Ectodermal cell (in vitro differentiated cells): Measurements from ENCODE around the gene RIMS4.

Experiments
- H3K27ac ChIP-seq: 2 replicates; pipeline ENCODE4 v1.7.0; 2013; ENCODE audit warnings: mild to moderate bottlenecking, low read depth, low read length; ENCODE audit not compliant: insufficient read depth, poor library complexity, severe bottlenecking
- H3K27me3 ChIP-seq: 2 replicates; pipeline ENCODE4 v1.7.0; 2013; ENCODE audit warnings: mild to moderate bottlenecking, low read length; ENCODE audit not compliant: insufficient read depth, control insufficient read depth, poor library complexity, severe bottlenecking
- H3K36me3 ChIP-seq: one replicate; pipeline ENCODE4 v1.7.0; 2013; ENCODE audit warnings: low read length; ENCODE audit not compliant: control insufficient read depth, insufficient read depth
- H3K4me1 ChIP-seq: one replicate; pipeline ENCODE4 v1.7.0; 2013; ENCODE audit warnings: low read length; ENCODE audit not compliant: control insufficient read depth, insufficient read depth
- H3K4me3 ChIP-seq: 2 replicates; pipeline ENCODE4 v1.7.0; 2013; ENCODE audit warnings: low read depth, low read length, control low read depth; ENCODE audit not compliant: insufficient read depth
- H3K9me3 ChIP-seq: 2 replicates; pipeline ENCODE4 v1.7.0; 2013; ENCODE audit warnings: mild to moderate bottlenecking, low read length, moderate library complexity; ENCODE audit not compliant: control insufficient read depth
- WGBS, 2 experiments: methylation state at CpG; one replicate each; pipeline ENCODE4 v1.1.7; 2013; ENCODE audit warnings: missing lambda C conversion rate in 2 of 2; 5-methylcytosine and 5-hydroxymethylcytosine counted together

Gene RIMS4

DNA sequence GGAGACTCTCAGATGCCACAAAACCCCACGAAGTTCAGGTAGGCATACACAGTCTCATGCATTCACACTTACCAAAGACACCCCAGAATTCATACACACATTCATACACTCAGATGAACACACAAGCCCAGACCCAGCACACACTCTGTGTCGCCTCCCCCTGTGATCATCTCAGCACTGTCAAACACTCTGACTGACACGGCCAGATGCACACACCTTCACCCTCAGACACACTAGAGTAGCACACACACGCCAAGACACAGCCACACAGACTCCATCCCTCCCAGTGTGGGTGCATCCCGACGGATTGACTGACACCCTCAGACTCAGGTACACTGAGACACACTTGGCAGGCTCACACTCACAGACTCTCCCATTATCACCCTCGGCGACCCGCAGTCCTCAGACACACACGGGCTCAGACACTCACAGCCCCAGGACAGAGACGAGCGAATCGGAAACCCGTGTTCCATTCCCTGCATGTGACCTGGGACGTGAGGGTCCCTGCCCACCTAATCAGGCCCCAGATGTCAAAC, 872 bp upstream of the RIMS4 start:
- 87 to 89% methylated on average over 15 of the region's 15 CpGs for WGBS, 2 experiments
- H3K9me3 ChIP-seq, result no peaks in the 10 kb centered on the region
- H3K27ac ChIP-seq, result no peak overlapping the region
- H3K36me3 ChIP-seq, result no peaks in the 10 kb centered on the region
- H3K4me1 ChIP-seq, result no peaks in the 10 kb centered on the region
- H3K4me3 ChIP-seq, result no peak overlapping the region
- H3K27me3 ChIP-seq, result peaks cover 68% of the 10 kb centered on the region

DNA sequence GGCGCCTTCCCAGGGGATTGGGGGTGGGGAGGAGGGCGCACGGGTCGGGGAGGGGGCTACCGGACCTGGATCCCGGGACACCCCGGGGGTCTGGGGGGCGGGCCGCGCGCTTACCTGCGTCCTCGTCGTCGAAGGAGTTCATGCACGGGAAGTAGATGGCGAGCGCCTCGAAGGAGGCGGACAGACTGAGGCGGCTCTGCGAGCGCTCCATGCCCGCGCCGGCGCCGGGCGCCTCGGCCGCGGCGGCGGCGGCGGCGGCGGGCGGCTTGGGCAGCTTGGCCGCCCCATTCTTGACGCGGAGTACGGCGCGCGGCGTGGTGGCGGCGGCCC, 320 bp downstream of the RIMS4 start:
- Histone ChIP-seq H3K27ac (no peak overlapping the region), H3K4me3 (peak overlapping the region; percentile 35), H3K27me3 (peaks cover 68% of the 10 kb centered on the region), H3K4me1 (peaks cover 4% of the 10 kb centered on the region), H3K36me3 (no peaks in the 10 kb centered on the region), H3K9me3 (no peaks in the 10 kb centered on the region)
- 1% methylated on average over 49 of the region's 49 CpGs for WGBS, 2 experiments

DNA sequence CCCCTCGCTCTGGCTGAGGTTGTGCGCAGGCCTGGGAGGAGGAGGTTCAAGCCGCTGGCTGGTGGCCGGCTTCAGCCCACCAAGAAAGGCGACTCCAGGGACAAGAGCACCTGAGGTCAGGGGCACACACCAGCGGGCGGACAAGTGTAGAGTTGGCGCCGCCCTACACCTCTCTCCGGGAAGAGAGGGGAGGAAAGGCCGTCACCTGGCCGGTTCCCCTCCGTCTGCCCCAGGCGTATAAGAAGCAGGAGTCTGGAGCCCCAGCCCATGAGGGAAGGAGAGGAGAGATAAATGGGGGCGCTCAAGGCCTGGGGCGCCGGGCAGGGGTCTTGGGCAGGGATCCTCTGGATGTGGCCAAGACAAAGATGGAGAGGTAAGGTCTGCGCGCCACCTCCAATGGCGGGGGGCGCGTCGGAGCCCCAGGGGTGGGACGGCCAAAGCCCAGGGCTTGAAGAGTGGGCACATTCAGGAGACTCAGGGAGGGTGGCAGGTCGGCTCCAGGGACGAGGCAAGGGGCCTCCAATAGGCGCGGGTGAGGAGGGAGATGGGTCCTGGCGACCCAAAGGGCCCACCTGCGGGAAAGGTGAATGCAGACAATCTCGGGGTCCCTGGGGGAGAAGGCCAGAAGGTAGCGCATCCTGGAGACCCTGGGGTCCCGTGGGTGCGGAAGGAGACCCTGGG, 826 bp downstream of the RIMS4 start:
- Histone ChIP-seq H3K4me3 (peak overlapping the region; percentile 35), H3K4me1 (peaks cover 4% of the 10 kb centered on the region), H3K36me3 (no peaks in the 10 kb centered on the region), H3K9me3 (no peaks in the 10 kb centered on the region), H3K27ac (no peak overlapping the region), H3K27me3 (peaks cover 68% of the 10 kb centered on the region)
- WGBS, 2 experiments, result 39 to 40% methylated on average over 34 of the region's 34 CpGs

DNA sequence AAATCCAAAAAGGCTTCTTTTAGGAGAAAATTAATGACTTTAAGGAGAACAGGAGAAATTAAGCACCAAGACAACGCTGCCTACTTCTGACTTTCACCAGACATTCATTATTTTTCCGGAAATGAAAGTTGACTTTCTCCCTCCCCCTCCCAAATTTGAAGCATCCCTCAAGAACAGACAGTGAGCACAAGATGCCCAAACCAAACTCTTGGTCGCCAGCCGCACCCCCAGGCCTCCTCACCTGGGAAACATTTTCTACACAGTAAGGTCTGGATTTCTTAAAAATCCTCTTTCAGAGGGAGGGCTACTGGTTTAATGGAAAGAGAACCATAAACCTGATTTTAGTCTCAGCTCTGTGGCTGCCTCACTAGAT, 2.7 kb downstream of the RIMS4 start:
- Histone ChIP-seq H3K36me3 (no peaks in the 10 kb centered on the region), H3K9me3 (no peaks in the 10 kb centered on the region), H3K4me1 (peaks cover 4% of the 10 kb centered on the region), H3K4me3 (no peak overlapping the region), H3K27me3 (peaks cover 60% of the 10 kb centered on the region), H3K27ac (no peak overlapping the region)
- WGBS, 2 experiments, result 84 to 86% methylated on average over 4 of the region's 4 CpGs

DNA sequence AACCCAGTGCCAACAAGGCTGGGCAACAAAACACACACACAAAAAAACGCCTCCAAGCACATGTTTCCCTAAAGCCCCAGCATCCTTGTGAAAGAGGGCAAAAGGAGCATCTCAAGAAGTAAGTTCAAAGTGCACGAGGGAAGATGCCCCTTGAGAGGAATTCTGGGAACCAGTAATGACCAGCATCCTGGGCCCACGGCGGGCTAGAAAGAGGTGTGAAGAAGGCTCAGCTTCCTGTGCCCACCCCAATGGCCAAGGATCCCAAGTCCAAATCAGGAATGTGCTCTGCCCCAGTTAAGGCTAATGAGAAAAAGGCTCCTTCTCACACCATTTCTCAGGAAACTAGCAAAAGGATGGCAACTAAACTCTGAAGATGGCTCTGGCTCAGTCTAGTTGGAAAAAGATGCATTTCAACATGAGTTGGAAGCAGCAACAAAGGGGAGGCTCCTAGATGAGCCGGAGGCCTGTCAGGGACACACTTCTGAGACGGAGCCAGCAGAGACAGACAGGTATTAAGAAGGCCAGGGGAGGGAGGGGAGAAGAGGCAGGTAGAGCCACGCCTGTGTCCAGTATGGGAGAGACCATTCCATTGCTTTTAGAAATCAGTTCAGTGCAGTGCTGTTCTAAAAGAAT, 3.2 kb downstream of the RIMS4 start:
- Histone ChIP-seq H3K4me3 (no peak overlapping the region), H3K9me3 (no peaks in the 10 kb centered on the region), H3K36me3 (no peaks in the 10 kb centered on the region), H3K27me3 (peaks cover 55% of the 10 kb centered on the region), H3K27ac (no peak overlapping the region), H3K4me1 (peaks cover 4% of the 10 kb centered on the region)
- 85 to 87% methylated on average over 7 of the region's 7 CpGs for whole genome bisulfite sequencing, 2 experiments

DNA sequence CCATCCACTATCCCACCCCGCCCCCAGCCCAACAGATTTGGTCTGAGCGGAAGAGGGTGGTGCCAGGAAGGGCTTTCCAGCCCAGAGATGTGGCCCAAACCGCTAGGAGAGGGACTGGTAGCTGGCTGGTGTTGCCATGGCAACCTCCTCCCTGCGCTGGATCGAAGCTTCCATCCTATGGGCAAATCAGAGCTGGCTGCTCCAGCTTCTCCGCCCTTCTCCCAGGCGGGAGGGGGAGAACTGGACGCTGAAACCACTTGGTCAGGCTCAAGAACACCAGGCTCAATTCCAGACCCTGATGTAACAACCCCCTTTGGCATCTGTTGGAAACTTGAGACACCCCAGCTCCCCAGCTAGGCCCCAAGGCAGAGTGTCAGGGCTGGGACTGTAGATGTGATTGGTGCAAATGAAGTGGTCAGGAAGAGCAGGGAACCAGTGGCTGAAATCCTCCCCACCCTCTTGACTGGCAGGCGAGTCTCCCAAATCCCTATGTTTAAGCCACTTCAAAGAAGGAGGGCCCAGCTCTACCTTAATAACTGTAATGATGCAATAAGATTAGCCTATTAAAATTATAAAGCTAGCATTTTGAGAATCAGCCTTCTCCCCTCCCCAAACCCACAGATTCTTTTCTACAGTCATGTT, 4.2 kb downstream of the RIMS4 start:
- WGBS, 2 experiments, result 17% methylated on average over 8 to 9 of the region's 9 CpGs
- peaks cover 4% of the 10 kb centered on the region for H3K4me1 ChIP-seq
- H3K27ac ChIP-seq, result no peak overlapping the region
- peaks cover 45% of the 10 kb centered on the region for H3K27me3 ChIP-seq
- no peak overlapping the region for H3K4me3 ChIP-seq
- H3K36me3 ChIP-seq, result no peaks in the 10 kb centered on the region
- H3K9me3 ChIP-seq, result no peaks in the 10 kb centered on the region

DNA sequence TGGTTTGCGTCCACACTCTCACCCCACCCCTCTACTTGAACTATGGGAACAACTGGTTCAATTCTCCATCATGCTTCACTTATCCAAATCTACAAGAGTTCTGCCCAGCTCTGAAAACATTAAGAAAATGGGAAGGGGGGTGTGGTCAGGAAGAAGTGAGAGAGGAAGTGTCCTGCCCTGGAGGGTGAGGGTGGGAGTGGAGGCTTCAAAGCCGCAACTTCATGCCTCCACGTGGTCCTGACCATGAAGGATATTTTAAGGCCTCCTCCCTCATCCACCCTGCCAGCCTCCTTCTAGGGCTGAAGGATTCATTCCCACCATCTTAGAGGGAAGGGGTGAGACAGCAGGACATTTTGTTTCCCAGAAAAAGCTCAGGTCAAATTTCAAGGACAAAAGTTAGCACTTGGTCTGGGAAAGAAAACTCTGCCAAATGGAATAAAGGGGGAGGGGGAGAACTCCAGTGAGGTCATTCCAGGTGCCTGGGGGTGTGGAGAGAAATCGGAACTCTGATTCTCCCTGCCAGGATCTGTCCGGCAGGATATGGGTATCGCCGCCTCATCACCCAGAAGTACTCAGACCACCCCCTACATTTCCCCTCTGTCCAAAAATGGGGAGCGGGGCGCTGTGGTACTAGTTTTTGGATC, 4.9 kb downstream of the RIMS4 start:
- peaks cover 38% of the 10 kb centered on the region for H3K27me3 ChIP-seq

DNA sequence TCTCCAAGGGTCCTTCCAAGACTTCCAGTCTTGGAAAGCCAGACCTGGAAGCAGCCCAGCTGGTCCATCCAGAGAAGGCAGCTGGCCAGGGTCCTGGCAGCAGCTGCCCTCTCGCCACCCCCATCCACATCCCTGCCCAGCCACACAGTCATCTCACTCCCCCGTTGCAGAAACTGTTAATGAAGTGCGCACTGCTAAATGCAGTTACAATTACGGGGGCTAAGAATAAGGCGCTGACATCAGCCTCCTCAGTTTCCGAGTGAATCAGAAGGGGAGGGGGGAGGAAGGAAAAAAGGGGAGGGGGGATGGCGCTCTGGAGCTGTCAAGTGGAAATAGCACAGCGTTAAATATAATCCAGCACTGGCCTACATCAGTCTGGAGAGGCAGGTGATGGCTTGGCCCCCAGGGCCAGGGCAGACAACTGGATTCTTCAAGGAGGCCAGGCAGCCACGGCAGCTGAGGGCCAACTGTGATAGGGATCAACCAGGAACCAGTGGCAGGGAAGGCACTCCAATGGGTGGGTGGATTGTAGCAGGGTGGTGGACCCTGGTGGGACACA, 6.9 kb downstream of the RIMS4 start:
- Histone ChIP-seq H3K27ac (no peak overlapping the region), H3K36me3 (no peaks in the 10 kb centered on the region), H3K27me3 (peaks cover 21% of the 10 kb centered on the region), H3K9me3 (no peaks in the 10 kb centered on the region), H3K4me1 (peaks cover 4% of the 10 kb centered on the region), H3K4me3 (no peak overlapping the region)
- WGBS, 2 experiments, result 68 to 71% methylated on average over 9 of the region's 9 CpGs

More for the DNA sequence above, 4.9 kb downstream of the RIMS4 start:
- Histone ChIP-seq H3K36me3 (no peaks in the 10 kb centered on the region), H3K9me3 (no peaks in the 10 kb centered on the region), H3K4me1 (peaks cover 4% of the 10 kb centered on the region), H3K27ac (no peak overlapping the region), H3K4me3 (no peak overlapping the region)
- 71 to 73% methylated on average over 8 of the region's 9 CpGs for WGBS, 2 experiments

DNA sequence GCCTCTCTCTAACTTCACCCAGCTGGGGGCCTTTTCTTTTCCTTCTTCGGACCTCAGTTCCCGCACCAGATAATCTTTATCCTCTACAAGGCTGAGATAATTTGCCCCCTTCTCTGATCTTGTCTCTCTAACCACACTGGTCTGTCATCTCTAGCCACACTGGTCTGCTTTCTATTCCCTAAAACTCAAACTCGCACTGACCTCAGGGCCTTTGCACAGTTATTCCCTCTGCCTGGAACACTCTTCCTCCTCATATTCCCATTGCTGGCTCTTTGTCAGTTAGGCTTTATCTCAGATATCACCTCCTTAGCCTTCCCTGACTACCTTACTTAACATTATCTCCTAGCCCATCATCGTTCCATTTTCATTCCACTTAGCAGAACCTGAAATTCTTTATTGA, 7.6 kb downstream of the RIMS4 start:
- Histone ChIP-seq H3K36me3 (no peaks in the 10 kb centered on the region), H3K9me3 (no peaks in the 10 kb centered on the region), H3K27me3 (peaks cover 13% of the 10 kb centered on the region), H3K4me1 (peaks cover 4% of the 10 kb centered on the region), H3K27ac (no peak overlapping the region), H3K4me3 (no peak overlapping the region)
- WGBS, 2 experiments, result 93 to 94% methylated on average over 4 of the region's 4 CpGs
